H1 (cell line): ENCODE data around the gene KMT5B. TPM values are rescaled to one million over a fixed set of nuclear protein-coding genes. Genes with fewer than 3 reads are reported as not detected.

Source experiments
- CTCF ChIA-PET: fragments of 300-600 bp; sonication (Branson Sonifier 250); formaldehyde crosslinking; loops from one replicate; lab custom pipeline; 2021; ENCODE audit not compliant: partially characterized antibody; lab: Charles Lee
- POLR2A ChIA-PET: fragments of 300-600 bp; sonication (Branson Sonifier 250); formaldehyde crosslinking; loops from one replicate; lab custom pipeline; 2021; ENCODE audit warnings: inconsistent platforms; ENCODE audit not compliant: partially characterized antibody; lab: Charles Lee
- DNase-seq, 2 experiments: peaks; one replicate each; pipeline versions ENCODE4 v3.0.0 to v3.0.0-alpha.2; 2010 to 2022; ENCODE audit warnings: low spot score in 2 of 2, low read depth in 1 of 2, mixed read lengths in 1 of 2
- FAIRE-seq: peaks from 2 replicates; lab custom pipeline; 2011; peaks lifted over from hg19 to GRCh38; lab: Jason Lieb, UNC
- H2AFZ ChIP-seq: 2 replicates; pipeline ENCODE4 v1.8.1; 2012; ENCODE audit warnings: low read length, inconsistent platforms
- H2AK5ac ChIP-seq: 2 replicates; pipeline ENCODE4 v1.6.1; 2013; ENCODE audit warnings: low read depth, low read length
- H2BK120ac ChIP-seq: replicated peaks from 2 replicates; pipeline ENCODE3; 2013; ENCODE audit warnings: low read depth, low read length, inconsistent platforms
- H2BK12ac ChIP-seq: 2 replicates; pipeline ENCODE4 v1.6.1; 2013; ENCODE audit warnings: low read depth, low read length
- H2BK15ac ChIP-seq: 2 replicates; pipeline ENCODE4 v1.6.1; 2013; ENCODE audit warnings: low read length
- H2BK20ac ChIP-seq: 2 replicates; pipeline ENCODE4 v1.6.1; 2013; ENCODE audit warnings: low read length
- H2BK5ac ChIP-seq: 2 replicates; pipeline ENCODE4 v1.6.1; 2013; ENCODE audit warnings: low read depth, low read length
- H3K14ac ChIP-seq: 2 replicates; pipeline ENCODE4 v1.6.1; 2013; ENCODE audit warnings: inconsistent platforms; ENCODE audit not compliant: insufficient read length
- H3K18ac ChIP-seq: 2 replicates; pipeline ENCODE4 v1.6.1; 2013; ENCODE audit warnings: low read length; ENCODE audit errors: extremely low read depth
- H3K23ac ChIP-seq: 2 replicates; pipeline ENCODE4 v1.6.1; 2013; ENCODE audit warnings: inconsistent platforms; ENCODE audit not compliant: insufficient read length
- H3K23me2 ChIP-seq: 2 replicates; pipeline ENCODE4 v1.6.1; 2013; ENCODE audit warnings: low read depth, low read length
- H3K27ac ChIP-seq: 2 replicates; pipeline ENCODE4 v1.6.1; 2011; ENCODE audit warnings: low read depth, low read length, inconsistent platforms
- H3K27me3 ChIP-seq, 4 experiments: replicated peaks in 1 of 4; 1 replicate in 1 of 4; 2 replicates in 3 of 4; pipeline versions ENCODE4 v1.6.1 to v1.8.1; 2011 to 2013; ENCODE audit warnings: low read length in 3 of 4, mild to moderate bottlenecking in 3 of 4, inconsistent platforms in 2 of 4, mixed read lengths in 2 of 4, moderate library complexity in 1 of 4; ENCODE audit not compliant: control insufficient read depth in 3 of 4, insufficient read depth in 3 of 4; ENCODE audit errors: extremely low read depth in 1 of 4
- H3K36me3 ChIP-seq, 4 experiments: 2 replicates each; pipeline versions ENCODE4 v1.6.1 to v1.8.1; 2011 to 2013; ENCODE audit warnings: mild to moderate bottlenecking in 4 of 4, low read length in 3 of 4, moderate library complexity in 2 of 4, control low read depth in 1 of 4, inconsistent platforms in 1 of 4; ENCODE audit not compliant: insufficient read depth in 4 of 4, control insufficient read depth in 2 of 4
- H3K4ac ChIP-seq: replicated peaks from 2 replicates; pipeline ENCODE3; 2013; ENCODE audit warnings: low read length, low read depth, mixed read lengths, inconsistent platforms; ENCODE audit not compliant: insufficient read length
- H3K4me1 ChIP-seq, 4 experiments: replicated peaks in 1 of 4; 1 replicate in 1 of 4; 2 replicates in 3 of 4; pipeline versions ENCODE4 v1.6.1 to v1.8.1; 2011 to 2013; ENCODE audit warnings: low read length in 3 of 4, inconsistent platforms in 2 of 4, mixed read lengths in 1 of 4; ENCODE audit not compliant: insufficient read depth in 4 of 4, control insufficient read depth in 3 of 4
- H3K4me2 ChIP-seq, 2 experiments: 2 replicates each; pipeline versions ENCODE4 v1.6.1 to v1.8.1; 2011 to 2013; ENCODE audit warnings: low read depth in 2 of 2, low read length in 2 of 2, control low read depth in 1 of 2, inconsistent platforms in 1 of 2, mild to moderate bottlenecking in 1 of 2; ENCODE audit not compliant: insufficient read depth in 1 of 2
- H3K4me3 ChIP-seq, 4 experiments: fragments of 200-600, 300-600 bp in 1 of 4; sonication (generic), shearing (Covaris generic), sonication (Bioruptor Twin) in 1 of 4; 2 replicates each; pipeline versions ENCODE4 v1.5.1 to v1.8.1; 2011 to 2016; ENCODE audit warnings: low read length in 4 of 4, low read depth in 3 of 4, control low read depth in 2 of 4, inconsistent platforms in 2 of 4, mild to moderate bottlenecking in 2 of 4, mixed read lengths in 1 of 4, moderate library complexity in 1 of 4; ENCODE audit not compliant: insufficient read depth in 2 of 4; ENCODE audit errors: extremely low read depth in 1 of 4
- H3K56ac ChIP-seq: replicated peaks from 2 replicates; pipeline ENCODE3; 2013; ENCODE audit warnings: low read depth, mild to moderate bottlenecking, mixed read lengths, low read length, inconsistent platforms; ENCODE audit not compliant: insufficient read length
- H3K79me1 ChIP-seq: 2 replicates; pipeline ENCODE4 v1.6.1; 2013; ENCODE audit warnings: low read depth, low read length, control low read depth
- H3K79me2 ChIP-seq, 2 experiments: 2 replicates each; pipeline versions ENCODE4 v1.6.1 to v1.8.1; 2012 to 2013; ENCODE audit warnings: low read length in 2 of 2, mild to moderate bottlenecking in 2 of 2, inconsistent platforms in 1 of 2; ENCODE audit not compliant: insufficient read depth in 2 of 2, control insufficient read depth in 1 of 2
- H3K9ac ChIP-seq, 4 experiments: replicated peaks in 1 of 4; 1 replicate in 1 of 4; 2 replicates in 3 of 4; pipeline versions ENCODE4 v1.6.1 to v1.8.1; 2011 to 2013; ENCODE audit warnings: low read depth in 3 of 4, low read length in 3 of 4, control low read depth in 2 of 4, mild to moderate bottlenecking in 2 of 4, moderate library complexity in 2 of 4, inconsistent platforms in 1 of 4; ENCODE audit errors: extremely low read depth in 1 of 4
- H3K9me3 ChIP-seq, 2 experiments: 2 replicates each; pipeline versions ENCODE4 v1.6.1 to v1.8.1; 2012 to 2013; ENCODE audit warnings: mild to moderate bottlenecking in 2 of 2, moderate library complexity in 2 of 2, control low read depth in 1 of 2, inconsistent platforms in 1 of 2, low read depth in 1 of 2, low read length in 1 of 2, mixed read lengths in 1 of 2; ENCODE audit not compliant: insufficient read depth in 2 of 2
- H4K20me1 ChIP-seq, 2 experiments: replicated peaks in 1 of 2; 2 replicates each; pipeline versions ENCODE3 to v1.8.1; 2011 to 2013; ENCODE audit warnings: inconsistent platforms in 2 of 2, low read length in 2 of 2, mild to moderate bottlenecking in 1 of 2; ENCODE audit not compliant: insufficient read depth in 2 of 2, control insufficient read depth in 1 of 2
- H4K5ac ChIP-seq: 2 replicates; pipeline ENCODE4 v1.6.1; 2013; ENCODE audit warnings: low read length, low read depth, mixed read lengths, inconsistent platforms; ENCODE audit not compliant: insufficient read length
- H4K8ac ChIP-seq: 2 replicates; pipeline ENCODE4 v1.8.0; 2013; ENCODE audit warnings: mild to moderate bottlenecking, moderate library complexity, low read length, inconsistent platforms; ENCODE audit not compliant: insufficient read depth; ENCODE audit errors: extremely low read depth
- H4K91ac ChIP-seq: replicated peaks from 2 replicates; pipeline ENCODE3; 2013; ENCODE audit warnings: low read length, mixed read lengths, inconsistent platforms; ENCODE audit not compliant: insufficient read length
- ATF3 ChIP-seq: IDR thresholded peaks from 2 replicates; pipeline ENCODE4 v1.6.1; 2011; ENCODE audit warnings: low read depth, mild to moderate bottlenecking, low read length; ENCODE audit not compliant: insufficient read depth
- CREB1 ChIP-seq: IDR thresholded peaks from 2 replicates; pipeline ENCODE4 v1.6.1; 2012; ENCODE audit warnings: inconsistent platforms
- JUND ChIP-seq: IDR thresholded peaks from 2 replicates; pipeline ENCODE4 v1.6.1; 2011; ENCODE audit warnings: mild to moderate bottlenecking, improper control_type of control experiment, low read length
- NANOG ChIP-seq: IDR thresholded peaks from 2 replicates; pipeline ENCODE4 v1.6.1; 2011; ENCODE audit warnings: low read length, low read depth, mild to moderate bottlenecking, inconsistent platforms; ENCODE audit not compliant: insufficient read depth, poor library complexity, severe bottlenecking
- RBBP5 ChIP-seq: IDR thresholded peaks from 2 replicates; pipeline ENCODE4 v1.7.1; 2012; ENCODE audit warnings: low read depth, mild to moderate bottlenecking, inconsistent platforms, low read length, moderate library complexity, borderline replicate concordance
- SIRT6 ChIP-seq: IDR thresholded peaks from one replicate; pipeline ENCODE4 v1.7.1; 2012; ENCODE audit warnings: low read length, inconsistent platforms
- TAF7 ChIP-seq: optimal IDR thresholded peaks from 2 replicates; pipeline ENCODE3; 2011; ENCODE audit warnings: low read depth, mild to moderate bottlenecking, inconsistent platforms, low read length, moderate library complexity, borderline replicate concordance
- TEAD4 ChIP-seq: IDR thresholded peaks from 2 replicates; pipeline ENCODE4 v1.6.1; 2012; ENCODE audit warnings: low read depth, low read length, inconsistent platforms, mixed read lengths
- ZNF274 ChIP-seq: IDR thresholded peaks from 2 replicates; pipeline ENCODE4 v1.7.0; 2012; ENCODE audit warnings: low read length, borderline replicate concordance; ENCODE audit errors: extremely low read depth
- WGBS, 2 experiments: shearing (Covaris generic) in 1 of 2; methylation state at CpG; one replicate each; pipeline versions ENCODE4 v1.1.6 to v1.1.7; 2013 to 2015; ENCODE audit warnings: low lambda C conversion rate in 2 of 2, mixed read lengths in 2 of 2, inconsistent platforms in 1 of 2, low coverage in 1 of 2, missing lambda C conversion rate in 1 of 2; ENCODE audit not compliant: insufficient replicate concordance in 2 of 2, insufficient coverage in 1 of 2, insufficient read length in 1 of 2; ENCODE audit errors: extremely low coverage in 1 of 2, missing lambda C conversion rate in 1 of 2; 5-methylcytosine and 5-hydroxymethylcytosine counted together
- polyA plus RNA-seq, 7 experiments: library from polyadenylated mRNA; depleted of rRNA in 3 of 7; stranded (reverse) in 5 of 7; unstranded in 2 of 7; fragments of >200 nt in 5 of 7; fragments of 200-250 nt in 2 of 7; gene quantifications; 1 replicate in 5 of 7; 2 replicates in 1 of 7; 4 replicates in 1 of 7; pipeline versions ENCODE4 v1.2.1 to v1.2.3, GENCODE V29; 2011 to 2013; ENCODE audit warnings: missing spikeins in 2 of 7, mixed read lengths in 2 of 7
- total RNA-seq: library from RNA; stranded (reverse); fragmentation: NEBNext Ultra II Directional; extraction: Animal tissue kit (Norgen Biotek cat#: 25700); gene quantifications from 2 replicates; pipeline ENCODE4 v1.2.1, GENCODE V29; 2021

The KMT5B gene
- total and polyA plus RNA-seq, 2 of the 8 experiments (the other 6 are each of a cell fraction or from before 2014, with no cell fraction given): 11.0 to 40.8 TPM

- ChIA-PET POLR2A (interaction anchor here (0.8 to 4.8 kb wide), 15 partner anchors 9 to 87 kb away, joined by 3 to 52 read pairs (median 4); no protein-coding TSS in a partner anchor), CTCF (interaction anchor here (1.1 to 2.4 kb wide), 5 partner anchors 10 to 81 kb away, joined by 3 to 10 read pairs (median 5); no protein-coding TSS in a partner anchor)
- no peak for FAIRE-seq
- peak overlapping the region; percentile 92 for H2AK5ac ChIP-seq
- peak overlapping the region; percentile 99 for H3K18ac ChIP-seq
- H3K4ac ChIP-seq: peak overlapping the region; percentile 100
- DNase-seq: peak; percentile 94 to 96
- peak overlapping the region; percentile 56 to 70 for H3K4me2 ChIP-seq
- no peaks in the 10 kb centered on the region; the same call in 1 of the 2 replicates for H3K79me1 ChIP-seq
- H4K20me1 ChIP-seq: no peaks in the 10 kb centered on the region
- H3K4me1 ChIP-seq: peaks cover 14 to 34% (median 23%) of the 10 kb centered on the region in 4 experiments
- H3K23me2 ChIP-seq: no peaks in the 10 kb centered on the region; the same call in 1 of the 2 replicates
- no peaks in the 10 kb centered on the region for H3K27me3 ChIP-seq
- H2BK5ac ChIP-seq: peak overlapping the region; percentile 99
- H3K27ac ChIP-seq: peak overlapping the region; percentile 91
- H3K36me3 ChIP-seq: no peaks in the 10 kb centered on the region; a peak in 1 of 8 replicates
- peak overlapping the region; percentile 100 for H4K91ac ChIP-seq
- peak overlapping the region; percentile 99 for H4K5ac ChIP-seq
- no peak overlapping the region for H3K23ac ChIP-seq
- H4K8ac ChIP-seq: peak overlapping the region; percentile 94
- peak overlapping the region; percentile 82 for H3K14ac ChIP-seq
- H2BK12ac ChIP-seq: peak overlapping the region; percentile 94
- peak overlapping the region; percentile 82 for H3K56ac ChIP-seq
- H2BK20ac ChIP-seq: peak overlapping the region; percentile 88
- peaks cover 19 to 25% of the 10 kb centered on the region in 2 experiments for H3K9me3 ChIP-seq
- 9% methylated on average over 17 of the region's 48 CpGs; no CpG with 5 or more reads in 1 of the 2 experiments for WGBS, 2 experiments
- 0 out of 4 replicates have a peak, but pooled peaks cover 0 to 3% of the 10 kb centered on the region in 2 experiments for H3K79me2 ChIP-seq
- peak overlapping the region; percentile 99 for H2BK120ac ChIP-seq
- no peak overlapping the region for H2AFZ ChIP-seq
- H2BK15ac ChIP-seq: peak overlapping the region; percentile 24; the same call in 1 of the 2 replicates
- peak overlapping the region in 3 of 4 experiments; percentile 25 to 51 (median 42); a peak in 4 of 8 replicates for H3K4me3 ChIP-seq
- peak overlapping the region in 3 of 4 experiments; percentile 35 to 54 (median 53); a peak in 6 of 7 replicates for H3K9ac ChIP-seq
- peak; percentile 99 for TF ChIP-seq RBBP5
- no peak for TF ChIP-seq ZNF274
- TF ChIP-seq JUND: no peak
- no peak for TF ChIP-seq ATF3
- peak; percentile 16 for TF ChIP-seq NANOG
- peak; percentile 99 for TF ChIP-seq TEAD4
- peak; percentile 33; the same call in 1 of the 2 replicates for TF ChIP-seq CREB1
- TF ChIP-seq SIRT6: no peak
- TF ChIP-seq TAF7: peak; percentile 60
These were observed 85.1 kb downstream of the KMT5B start for GRCh38 chr11:68127714-68128681.
